ENCODE data around the gene UBE2QL1. TPM values are rescaled to one million over a fixed set of nuclear protein-coding genes. Genes with fewer than 3 reads are reported as not detected.

The UBE2QL1 gene
- total RNA-seq, 3 donors from 2014 or later = 0.44 to 1.8 (median 1.6) TPM

DNA sequence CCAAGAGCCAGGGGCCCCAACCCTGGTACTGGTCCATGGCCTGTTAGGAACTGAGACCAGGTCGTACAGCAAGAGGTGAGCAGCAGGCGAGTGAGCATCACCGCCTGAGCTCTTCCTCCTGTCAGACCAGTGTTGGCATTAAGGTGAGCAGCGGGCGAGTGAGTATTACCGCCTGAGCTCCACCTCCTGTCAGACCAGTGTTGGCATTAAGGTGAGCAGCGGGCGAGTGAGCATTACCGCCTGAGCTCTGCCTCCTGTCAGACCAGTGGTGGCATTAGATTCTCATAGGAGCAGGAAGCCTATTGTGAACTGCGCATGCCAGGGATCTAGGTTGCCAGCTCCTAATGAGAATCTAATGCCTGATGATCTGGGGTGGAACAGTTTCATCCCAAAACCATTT lies 31.0 kb upstream of the UBE2QL1 start:
- no peaks in the 10 kb centered on the region for H3K9me3 ChIP-seq
- intact Hi-C loops (cut with DNase I; ENCODE audit: low total_unique reads) = no loop called here
- H3K4me3 ChIP-seq = no peak overlapping the region
- peaks cover 0 to 4% of the 10 kb centered on the region in 2 donors for H3K27me3 ChIP-seq
- TF ChIP-seq POLR2A (IDR thresholded peaks at IDR 0.05) (no peak), POLR2AphosphoS5 (IDR thresholded peaks at IDR 0.05) (no peak)
- TF ChIP-seq, protein P1, sequence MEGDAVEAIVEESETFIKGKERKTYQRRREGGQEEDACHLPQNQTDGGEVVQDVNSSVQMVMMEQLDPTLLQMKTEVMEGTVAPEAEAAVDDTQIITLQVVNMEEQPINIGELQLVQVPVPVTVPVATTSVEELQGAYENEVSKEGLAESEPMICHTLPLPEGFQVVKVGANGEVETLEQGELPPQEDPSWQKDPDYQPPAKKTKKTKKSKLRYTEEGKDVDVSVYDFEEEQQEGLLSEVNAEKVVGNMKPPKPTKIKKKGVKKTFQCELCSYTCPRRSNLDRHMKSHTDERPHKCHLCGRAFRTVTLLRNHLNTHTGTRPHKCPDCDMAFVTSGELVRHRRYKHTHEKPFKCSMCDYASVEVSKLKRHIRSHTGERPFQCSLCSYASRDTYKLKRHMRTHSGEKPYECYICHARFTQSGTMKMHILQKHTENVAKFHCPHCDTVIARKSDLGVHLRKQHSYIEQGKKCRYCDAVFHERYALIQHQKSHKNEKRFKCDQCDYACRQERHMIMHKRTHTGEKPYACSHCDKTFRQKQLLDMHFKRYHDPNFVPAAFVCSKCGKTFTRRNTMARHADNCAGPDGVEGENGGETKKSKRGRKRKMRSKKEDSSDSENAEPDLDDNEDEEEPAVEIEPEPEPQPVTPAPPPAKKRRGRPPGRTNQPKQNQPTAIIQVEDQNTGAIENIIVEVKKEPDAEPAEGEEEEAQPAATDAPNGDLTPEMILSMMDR (IDR thresholded peaks at IDR 0.05) = no peak
- H3K36me3 ChIP-seq = no peaks in the 10 kb centered on the region
- no peak overlapping the region for H3K27ac ChIP-seq
- no peaks in the 10 kb centered on the region for H3K4me1 ChIP-seq
- DNase-seq (ENCODE audit: low spot score in 2 of 2) = no peak

DNA sequence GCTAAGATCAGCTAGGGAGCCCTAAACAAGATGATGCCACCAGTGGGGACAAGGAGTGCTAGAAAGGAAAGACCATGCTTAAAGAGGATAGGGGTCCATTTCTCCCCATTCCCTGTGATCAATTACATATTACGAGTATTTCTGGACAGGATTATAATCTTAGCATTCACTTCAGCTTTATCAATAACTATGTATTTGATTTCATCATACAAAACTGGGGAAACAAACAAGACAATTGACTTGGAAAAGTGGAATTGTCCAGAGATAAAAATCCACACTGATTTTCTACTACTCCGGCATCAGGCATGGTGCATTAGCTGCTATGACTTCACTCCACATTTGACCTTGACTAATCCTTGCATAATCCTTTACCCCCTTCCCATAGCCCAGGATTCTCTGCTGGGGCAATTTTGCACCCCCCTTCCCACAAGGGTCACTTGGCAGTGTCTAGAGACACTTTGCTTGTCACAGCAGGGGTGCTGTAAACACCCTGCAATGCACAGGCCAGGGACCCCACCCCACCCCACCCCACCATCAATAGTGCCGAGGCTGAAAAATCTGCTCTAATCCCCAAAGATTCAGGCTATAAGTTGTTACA lies 29.9 kb upstream of the UBE2QL1 start:
- no peak for DNase-seq (ENCODE audit: low spot score in 2 of 2)
- H3K4me3 ChIP-seq = no peak overlapping the region
- H3K9me3 ChIP-seq = no peaks in the 10 kb centered on the region
- H3K27me3 ChIP-seq = peaks cover 0 to 4% of the 10 kb centered on the region in 2 donors
- H3K36me3 ChIP-seq = no peaks in the 10 kb centered on the region
- intact Hi-C loops (cut with DNase I; ENCODE audit: low total_unique reads) = no loop called here
- H3K4me1 ChIP-seq = no peaks in the 10 kb centered on the region
- no peak for TF ChIP-seq POLR2AphosphoS5 (IDR thresholded peaks at IDR 0.05)
- no peak overlapping the region for H3K27ac ChIP-seq

DNA sequence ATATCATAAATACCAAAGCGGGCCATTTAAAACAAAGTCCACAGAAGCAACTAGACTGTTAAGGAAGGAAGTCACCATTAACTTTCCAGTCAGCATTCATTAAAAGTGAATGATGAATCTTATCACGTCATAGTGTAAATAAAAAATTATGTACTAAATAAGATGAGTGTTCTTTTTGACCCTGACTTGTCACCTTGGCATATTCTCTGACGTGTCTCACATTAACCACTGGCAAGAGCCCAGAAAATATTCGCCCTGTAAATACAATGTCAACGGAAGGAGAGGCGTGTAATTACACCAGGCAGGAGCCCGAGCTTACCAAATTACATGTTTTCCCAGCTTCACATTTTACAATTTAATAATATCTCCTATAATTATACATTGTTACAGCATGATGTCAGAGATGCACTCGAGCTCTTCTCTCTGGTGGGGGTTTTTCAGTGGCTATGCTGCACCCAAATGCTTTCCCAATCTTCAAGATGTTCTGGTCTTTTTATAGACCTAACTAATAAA lies 29.3 kb upstream of the UBE2QL1 start:
- H3K27ac ChIP-seq = no peak overlapping the region
- no peaks in the 10 kb centered on the region for H3K4me1 ChIP-seq
- peaks cover 0 to 4% of the 10 kb centered on the region in 2 donors for H3K27me3 ChIP-seq
- intact Hi-C loops (cut with DNase I; ENCODE audit: low total_unique reads) = no loop called here
- no peak overlapping the region for H3K4me3 ChIP-seq
- no peaks in the 10 kb centered on the region for H3K9me3 ChIP-seq
- H3K36me3 ChIP-seq = no peaks in the 10 kb centered on the region
- DNase-seq (ENCODE audit: low spot score in 2 of 2) = no peak
- TF ChIP-seq, protein P1 (IDR thresholded peaks at IDR 0.05) = no peak
- TF ChIP-seq POLR2AphosphoS5 (IDR thresholded peaks at IDR 0.05) = no peak
- TF ChIP-seq POLR2A (IDR thresholded peaks at IDR 0.05) = no peak

DNA sequence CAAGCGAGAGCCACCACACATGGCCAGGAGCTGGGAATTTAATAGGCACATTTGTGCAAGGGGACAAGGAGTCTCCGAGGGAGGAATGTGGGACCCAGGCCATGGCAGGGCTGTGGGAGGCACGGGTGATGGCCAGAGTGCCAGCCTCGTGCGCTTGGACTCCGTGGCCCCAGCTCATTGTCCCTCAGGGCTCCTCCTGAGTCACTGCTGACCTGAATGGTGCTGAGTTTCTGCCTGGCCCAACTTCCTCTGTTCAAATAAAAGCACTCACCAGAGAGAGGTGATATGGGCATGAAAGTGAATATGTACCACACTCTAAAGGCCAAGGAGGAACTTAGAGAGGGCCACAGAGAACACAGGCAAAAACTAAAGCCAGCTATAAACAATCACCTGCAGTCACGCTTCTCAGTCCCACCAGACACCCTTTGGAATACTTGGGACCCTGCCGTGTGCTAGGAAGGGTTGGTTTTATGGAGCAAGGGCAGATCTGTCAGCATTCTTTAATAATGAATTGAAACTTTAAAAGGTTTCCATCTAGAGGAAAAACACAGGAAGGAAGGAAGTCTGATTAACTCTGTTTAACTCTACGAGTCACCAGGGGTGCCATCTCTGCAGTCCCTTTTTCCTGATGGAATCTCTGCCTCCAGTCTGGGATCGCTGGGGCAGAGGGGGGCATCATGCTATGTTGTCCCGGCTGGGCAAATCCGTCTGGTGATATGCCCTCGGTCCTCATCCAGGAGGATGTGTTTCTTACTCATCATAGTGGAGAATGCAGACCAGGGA lies 25.1 kb upstream of the UBE2QL1 start:
- Histone ChIP-seq H3K27ac (no peak overlapping the region), H3K9me3 (no peaks in the 10 kb centered on the region), H3K4me1 (no peaks in the 10 kb centered on the region), H3K27me3 (no peaks in the 10 kb centered on the region), H3K4me3 (no peak overlapping the region), H3K36me3 (no peaks in the 10 kb centered on the region)
- intact Hi-C loops (cut with DNase I; ENCODE audit: low total_unique reads) = no loop called here
- DNase-seq (ENCODE audit: low spot score in 2 of 2) = no peak
- TF ChIP-seq POLR2A (IDR thresholded peaks at IDR 0.05) (no peak), POLR2AphosphoS5 (IDR thresholded peaks at IDR 0.05) (no peak)
- TF ChIP-seq, protein P1 (IDR thresholded peaks at IDR 0.05) = no peak

DNA sequence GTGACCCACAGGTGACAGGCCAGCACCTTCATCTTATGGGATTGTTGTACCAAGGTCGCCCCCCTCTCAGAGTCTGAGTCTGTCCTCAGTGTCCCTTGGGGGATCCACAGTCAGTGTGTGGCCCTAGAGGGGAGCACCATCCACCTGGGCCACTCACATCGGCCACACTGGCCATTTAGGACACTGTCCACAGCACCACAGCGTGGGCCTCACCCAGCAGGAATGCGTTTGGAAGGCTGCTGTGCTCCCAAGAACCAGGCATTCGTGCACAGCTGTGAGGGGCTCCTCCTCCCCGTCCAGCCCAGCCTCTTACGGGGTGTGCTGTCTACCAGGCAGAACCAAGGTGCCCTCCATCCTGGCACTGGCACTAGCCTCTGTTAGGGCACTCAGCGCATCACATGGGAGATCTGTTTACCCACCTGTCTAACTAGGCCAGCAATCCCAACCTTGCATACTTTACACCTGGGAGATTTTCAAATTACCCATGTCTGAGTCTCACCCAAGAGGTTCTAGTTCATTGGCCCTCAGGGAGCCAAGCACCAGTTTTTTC lies 24.5 kb upstream of the UBE2QL1 start:
- Histone ChIP-seq H3K9me3 (no peaks in the 10 kb centered on the region), H3K27ac (no peak overlapping the region), H3K4me3 (no peak overlapping the region), H3K4me1 (no peaks in the 10 kb centered on the region), H3K27me3 (no peaks in the 10 kb centered on the region), H3K36me3 (no peaks in the 10 kb centered on the region)
- no peak for DNase-seq (ENCODE audit: low spot score in 2 of 2)
- TF ChIP-seq, protein P1 (IDR thresholded peaks at IDR 0.05) = no peak
- TF ChIP-seq POLR2A (IDR thresholded peaks at IDR 0.05) (no peak), POLR2AphosphoS5 (IDR thresholded peaks at IDR 0.05) (no peak)
- intact Hi-C loops (cut with DNase I; ENCODE audit: low total_unique reads) = no loop called here
